WTC11 (cell line): ENCODE measurements around the gene MALAT1. TPM values are rescaled to one million over a fixed set of nuclear protein-coding genes. Genes with fewer than 3 reads are reported as not detected.

Source experiments
- ATAC-seq: fragments of 200-7000 bp; cut with Tn5 transposase; 2 replicates; pipeline ENCODE4 v1.10.0; 2021; ENCODE audit warnings: mild to moderate bottlenecking, moderate library complexity
- CTCF ChIA-PET: fragments of 300-600 bp; sonication (Branson Sonifier 250); formaldehyde crosslinking; loops from one replicate; lab custom pipeline; 2021; ENCODE audit warnings: antibody characterized with exemption; lab: Charles Lee
- POLR2A ChIA-PET: fragments of 350-600 bp; sonication (Branson Sonifier 250); formaldehyde crosslinking; loops from one replicate; lab custom pipeline; 2021; ENCODE audit warnings: antibody characterized with exemption; lab: Charles Lee
- DNase-seq: peaks from one replicate; pipeline ENCODE4 v3.0.0; 2021; ENCODE audit warnings: low spot score
- H3K27ac Mint-ChIP-seq: 2 replicates; pipeline ENCODE4 v1.8.0; 2021; ENCODE audit warnings: mixed read lengths
- H3K27me3 Mint-ChIP-seq: 2 replicates; pipeline ENCODE4 v1.8.0; 2021; ENCODE audit warnings: low read depth, mild to moderate bottlenecking, moderate library complexity, mixed read lengths
- H3K36me3 Mint-ChIP-seq: 2 replicates; pipeline ENCODE4 v1.8.0; 2021; ENCODE audit warnings: mixed read lengths
- H3K4me1 Mint-ChIP-seq: 2 replicates; pipeline ENCODE4 v1.8.0; 2022; ENCODE audit warnings: mixed read lengths
- H3K4me3 Mint-ChIP-seq: 2 replicates; pipeline ENCODE4 v1.8.0; 2021; ENCODE audit warnings: mild to moderate bottlenecking, moderate library complexity, mixed read lengths
- H3K9me3 Mint-ChIP-seq: 2 replicates; pipeline ENCODE4 v1.8.0; 2021; ENCODE audit warnings: mixed read lengths
- NR2C2 ChIP-seq: sonication (generic); formaldehyde crosslinking; IDR thresholded peaks from 2 replicates; pipeline ENCODE4 v1.8.0; 2022; ENCODE audit warnings: mild to moderate bottlenecking, missing genetic modification reagents
- NR3C1 ChIP-seq: sonication (generic); formaldehyde crosslinking; conservative IDR thresholded peaks from 2 replicates; pipeline ENCODE4 v1.8.1; 2023; ENCODE audit warnings: low read depth, mild to moderate bottlenecking, missing genetic modification reagents
- total RNA-seq: library from RNA; stranded (reverse); gene quantifications from 3 replicates; pipeline ENCODE4 v1.2.3, GENCODE V29; 2021
- TF ChIP-seq, protein P1 (sequence below): sonication (generic); formaldehyde crosslinking; IDR thresholded peaks from 2 replicates; pipeline ENCODE4 v1.8.0; 2023; ENCODE audit warnings: missing genetic modification reagents
- TF ChIP-seq, protein P2 (sequence below): sonication (generic); formaldehyde crosslinking; IDR thresholded peaks from 2 replicates; pipeline ENCODE4 v1.8.1; 2022; ENCODE audit warnings: mild to moderate bottlenecking, missing genetic modification reagents, moderate library complexity, borderline replicate concordance
- TF ChIP-seq, protein P3 (sequence below): fragments of 250-450 bp; sonication (Bioruptor Pico); IDR thresholded peaks from 2 replicates; pipeline ENCODE4 v1.9.0; 2021; ENCODE audit warnings: mild to moderate bottlenecking, borderline replicate concordance

MALAT1 gene
- total RNA-seq, 1 experiment from 2014 or later = 1,830 TPM

DNA sequence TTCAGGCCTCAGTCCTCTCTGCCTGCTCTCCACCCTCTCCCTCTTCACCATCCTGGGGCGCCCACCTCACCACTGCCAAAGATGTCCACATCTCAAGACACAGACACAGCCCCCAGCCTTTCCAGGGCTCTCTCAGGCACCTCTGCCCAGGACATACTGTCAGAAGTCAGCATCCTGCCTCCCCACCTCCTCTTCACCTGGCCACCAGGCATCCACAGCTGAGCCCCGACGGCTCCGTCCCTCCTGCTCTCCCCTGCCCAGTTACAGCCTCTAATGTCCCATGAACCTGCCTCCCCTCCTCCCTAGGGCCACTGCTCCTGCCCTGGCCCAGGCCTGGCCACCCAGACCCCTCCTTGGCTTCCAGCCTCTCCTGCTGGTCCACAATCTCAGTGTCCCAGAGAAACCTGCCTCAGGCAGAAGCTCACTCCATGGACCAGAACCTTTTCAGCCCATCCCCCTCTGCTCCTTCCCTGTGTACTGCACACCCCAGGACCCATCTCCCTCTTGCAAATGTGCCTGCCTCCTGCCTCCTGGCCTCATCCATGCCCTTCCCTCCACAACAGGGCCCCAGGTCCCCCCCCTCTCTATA is 56.1 kb downstream of the MALAT1 start (continued):
- TF ChIP-seq, protein P1, sequence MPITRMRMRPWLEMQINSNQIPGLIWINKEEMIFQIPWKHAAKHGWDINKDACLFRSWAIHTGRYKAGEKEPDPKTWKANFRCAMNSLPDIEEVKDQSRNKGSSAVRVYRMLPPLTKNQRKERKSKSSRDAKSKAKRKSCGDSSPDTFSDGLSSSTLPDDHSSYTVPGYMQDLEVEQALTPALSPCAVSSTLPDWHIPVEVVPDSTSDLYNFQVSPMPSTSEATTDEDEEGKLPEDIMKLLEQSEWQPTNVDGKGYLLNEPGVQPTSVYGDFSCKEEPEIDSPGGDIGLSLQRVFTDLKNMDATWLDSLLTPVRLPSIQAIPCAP (CRISPR knock-in tag) = no peak

DNA sequence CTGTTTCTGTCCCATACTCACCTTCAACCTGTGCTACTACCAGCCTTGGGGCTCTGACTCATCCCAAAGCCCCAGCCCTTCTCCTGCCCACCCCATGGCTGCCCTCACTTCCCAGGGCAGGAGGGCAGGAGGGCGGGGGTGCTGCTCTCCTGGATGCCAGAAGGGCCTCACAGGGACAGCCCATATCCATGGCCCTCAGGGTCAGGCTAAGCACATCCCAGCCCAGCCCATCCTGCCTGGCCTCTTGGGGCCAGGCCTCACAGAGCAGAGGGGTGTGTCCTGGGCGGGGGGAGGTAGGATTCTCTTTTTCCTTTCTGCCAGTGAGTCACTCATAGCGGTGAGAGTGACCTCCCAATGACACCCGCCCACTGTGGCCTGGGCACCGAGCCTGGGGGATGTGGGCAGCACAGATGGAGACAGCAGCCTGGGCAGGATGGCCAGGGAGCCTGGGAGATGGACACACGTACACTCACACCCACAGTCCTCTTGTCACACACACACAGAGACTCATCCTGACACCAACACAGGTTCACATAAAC is 56.9 kb downstream of the MALAT1 start:
- peaks cover 69% of the 10 kb centered on the region for H3K27me3 Mint-ChIP-seq
- no peaks in the 10 kb centered on the region for H3K9me3 Mint-ChIP-seq
- H3K4me3 Mint-ChIP-seq = peak overlapping the region; percentile 18; the same call in 1 of the 2 replicates
- POLR2A ChIA-PET = interaction anchor here (1.2 kb wide), 1 partner anchor 15 kb away, joined by 3 read pairs; the partner anchor contains the start of gene ZNRD2
- H3K27ac Mint-ChIP-seq = no peak overlapping the region
- TF ChIP-seq NR2C2 (CRISPR knock-in tag) (no peak), NR3C1 (CRISPR knock-in tag) (no peak)
- TF ChIP-seq, protein P2, sequence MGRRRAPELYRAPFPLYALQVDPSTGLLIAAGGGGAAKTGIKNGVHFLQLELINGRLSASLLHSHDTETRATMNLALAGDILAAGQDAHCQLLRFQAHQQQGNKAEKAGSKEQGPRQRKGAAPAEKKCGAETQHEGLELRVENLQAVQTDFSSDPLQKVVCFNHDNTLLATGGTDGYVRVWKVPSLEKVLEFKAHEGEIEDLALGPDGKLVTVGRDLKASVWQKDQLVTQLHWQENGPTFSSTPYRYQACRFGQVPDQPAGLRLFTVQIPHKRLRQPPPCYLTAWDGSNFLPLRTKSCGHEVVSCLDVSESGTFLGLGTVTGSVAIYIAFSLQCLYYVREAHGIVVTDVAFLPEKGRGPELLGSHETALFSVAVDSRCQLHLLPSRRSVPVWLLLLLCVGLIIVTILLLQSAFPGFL = no peak
- TF ChIP-seq, protein P3, sequence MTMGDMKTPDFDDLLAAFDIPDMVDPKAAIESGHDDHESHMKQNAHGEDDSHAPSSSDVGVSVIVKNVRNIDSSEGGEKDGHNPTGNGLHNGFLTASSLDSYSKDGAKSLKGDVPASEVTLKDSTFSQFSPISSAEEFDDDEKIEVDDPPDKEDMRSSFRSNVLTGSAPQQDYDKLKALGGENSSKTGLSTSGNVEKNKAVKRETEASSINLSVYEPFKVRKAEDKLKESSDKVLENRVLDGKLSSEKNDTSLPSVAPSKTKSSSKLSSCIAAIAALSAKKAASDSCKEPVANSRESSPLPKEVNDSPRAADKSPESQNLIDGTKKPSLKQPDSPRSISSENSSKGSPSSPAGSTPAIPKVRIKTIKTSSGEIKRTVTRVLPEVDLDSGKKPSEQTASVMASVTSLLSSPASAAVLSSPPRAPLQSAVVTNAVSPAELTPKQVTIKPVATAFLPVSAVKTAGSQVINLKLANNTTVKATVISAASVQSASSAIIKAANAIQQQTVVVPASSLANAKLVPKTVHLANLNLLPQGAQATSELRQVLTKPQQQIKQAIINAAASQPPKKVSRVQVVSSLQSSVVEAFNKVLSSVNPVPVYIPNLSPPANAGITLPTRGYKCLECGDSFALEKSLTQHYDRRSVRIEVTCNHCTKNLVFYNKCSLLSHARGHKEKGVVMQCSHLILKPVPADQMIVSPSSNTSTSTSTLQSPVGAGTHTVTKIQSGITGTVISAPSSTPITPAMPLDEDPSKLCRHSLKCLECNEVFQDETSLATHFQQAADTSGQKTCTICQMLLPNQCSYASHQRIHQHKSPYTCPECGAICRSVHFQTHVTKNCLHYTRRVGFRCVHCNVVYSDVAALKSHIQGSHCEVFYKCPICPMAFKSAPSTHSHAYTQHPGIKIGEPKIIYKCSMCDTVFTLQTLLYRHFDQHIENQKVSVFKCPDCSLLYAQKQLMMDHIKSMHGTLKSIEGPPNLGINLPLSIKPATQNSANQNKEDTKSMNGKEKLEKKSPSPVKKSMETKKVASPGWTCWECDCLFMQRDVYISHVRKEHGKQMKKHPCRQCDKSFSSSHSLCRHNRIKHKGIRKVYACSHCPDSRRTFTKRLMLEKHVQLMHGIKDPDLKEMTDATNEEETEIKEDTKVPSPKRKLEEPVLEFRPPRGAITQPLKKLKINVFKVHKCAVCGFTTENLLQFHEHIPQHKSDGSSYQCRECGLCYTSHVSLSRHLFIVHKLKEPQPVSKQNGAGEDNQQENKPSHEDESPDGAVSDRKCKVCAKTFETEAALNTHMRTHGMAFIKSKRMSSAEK = no peak
- ATAC-seq (no peak), DNase-seq (no peak)
- H3K36me3 Mint-ChIP-seq = no peaks in the 10 kb centered on the region
- H3K4me1 Mint-ChIP-seq = peaks cover 58% of the 10 kb centered on the region
- CTCF ChIA-PET = interaction anchor here (1.1 to 5.8 kb wide), 4 partner anchors 14 to 52 kb away, joined by 3 to 171 read pairs (median 6); partner anchors contain the start of genes FAM89B and ZNRD2

Other genes with a start within 250 kb of the MALAT1 start
- 26.9 to 35.6 TPM (median 28.5 TPM) in 3 replicates for gene POLA2, start 237.1 kb upstream of the MALAT1 start, total RNA-seq
- gene CDC42EP2, start 184.2 kb upstream of the MALAT1 start, total RNA-seq = 11.0 to 15.2 TPM (median 11.5 TPM) in 3 replicates
- gene DPF2, start 165.2 kb upstream of the MALAT1 start, total RNA-seq = 59.0 to 71.0 TPM (median 66.3 TPM) in 3 replicates
- 1.9 to 2.3 TPM (median 2.1 TPM) in 3 replicates for gene TIGD3, start 144.3 kb upstream of the MALAT1 start, total RNA-seq
- 1.5 to 2.5 TPM (median 1.7 TPM) in 3 replicates for gene SLC25A45, start 116.4 kb upstream of the MALAT1 start, total RNA-seq
- 21.5 to 23.7 TPM (median 22.9 TPM) in 3 replicates for gene FRMD8, start 112.4 kb upstream of the MALAT1 start, total RNA-seq
- gene NEAT1, start 76.2 kb upstream of the MALAT1 start, total RNA-seq = 28.7 to 38.1 TPM (median 31.7 TPM) in 3 replicates
- 69.6 to 76.8 TPM (median 73.0 TPM) in 3 replicates for gene SCYL1, start 26.0 kb downstream of the MALAT1 start, total RNA-seq
- 15.9 to 23.6 TPM (median 20.7 TPM) in 3 replicates for gene LTBP3, start 59.3 kb downstream of the MALAT1 start, total RNA-seq
- gene ZNRD2, start 71.4 kb downstream of the MALAT1 start, total RNA-seq = 54.8 to 70.9 TPM (median 55.7 TPM) in 3 replicates
- gene FAM89B, start 73.5 kb downstream of the MALAT1 start, total RNA-seq = 13.3 to 17.5 TPM (median 16.7 TPM) in 3 replicates
- 11.8 to 13.7 TPM (median 12.6 TPM) in 3 replicates for gene EHBP1L1, start 77.0 kb downstream of the MALAT1 start, total RNA-seq
- 1.4 to 2.1 TPM (median 2.0 TPM) in 3 replicates for gene KCNK7, start 96.8 kb downstream of the MALAT1 start, total RNA-seq
- gene MAP3K11, start 115.2 kb downstream of the MALAT1 start, total RNA-seq = 46.1 to 56.1 TPM (median 52.8 TPM) in 3 replicates
- 44.6 to 51.6 TPM (median 45.8 TPM) in 3 replicates for gene PCNX3, start 116.7 kb downstream of the MALAT1 start, total RNA-seq
- gene SIPA1, start 139.1 kb downstream of the MALAT1 start, total RNA-seq = 63.3 to 71.7 TPM (median 65.4 TPM) in 3 replicates
- 26.3 to 35.1 TPM (median 29.0 TPM) in 3 replicates for gene RELA, start 163.9 kb downstream of the MALAT1 start, total RNA-seq
- 44.9 to 56.6 TPM (median 46.0 TPM) in 3 replicates for gene KAT5, start 213.2 kb downstream of the MALAT1 start, total RNA-seq
- gene RNASEH2C, start 221.8 kb downstream of the MALAT1 start, total RNA-seq = 42.1 to 53.0 TPM (median 52.2 TPM) in 3 replicates